Activated naive CD8-positive, alpha-beta T cell treated with anti-CD3 and anti-CD28 coated beads, Interleukin-2, amount 10 ng/mL, durations not matched to agents 7 days and 5 days (primary cell): ENCODE results near the gene SPIRE1. TPM values are rescaled to one million over a fixed set of nuclear protein-coding genes. Genes with fewer than 3 reads are reported as not detected.
"Not testable (repeated sequence)": the region's sequence is repeated elsewhere in the genome, so short reads cannot be mapped to it uniquely, and the experiment has no call there.

Experiments
- ATAC-seq: fragments of 150-1000 bp; cut with Tn5 transposase; one replicate; pipeline ENCODE4 v1.10.0; 2021; ENCODE audit warnings: low read depth, moderate library complexity
- POLR2A ChIA-PET: fragments of 350-600 bp; sonication (Branson Sonifier 250); formaldehyde crosslinking; loops from one replicate; lab custom pipeline; 2021; ENCODE audit warnings: antibody characterized with exemption; lab: Charles Lee
- DNase-seq: peaks from one replicate; pipeline ENCODE4 v3.0.0; 2021
- H3K27ac Mint-ChIP-seq: one replicate; pipeline ENCODE4 v1.8.0; 2022; ENCODE audit warnings: mild to moderate bottlenecking, mixed read lengths
- H3K27me3 Mint-ChIP-seq: one replicate; pipeline ENCODE4 v1.8.0; 2022; ENCODE audit warnings: mild to moderate bottlenecking, moderate library complexity, mixed read lengths
- H3K36me3 Mint-ChIP-seq: one replicate; pipeline ENCODE4 v1.8.0; 2021; ENCODE audit warnings: mild to moderate bottlenecking, mixed read lengths
- H3K4me1 Mint-ChIP-seq: one replicate; pipeline ENCODE4 v1.8.0; 2021; ENCODE audit warnings: mixed read lengths
- H3K4me3 Mint-ChIP-seq: one replicate; pipeline ENCODE4 v1.8.0; 2022; ENCODE audit warnings: mild to moderate bottlenecking, moderate library complexity, mixed read lengths
- H3K9me3 Mint-ChIP-seq: one replicate; pipeline ENCODE4 v1.8.0; 2021; ENCODE audit warnings: mixed read lengths
- total RNA-seq, 2 experiments: library from RNA; stranded (reverse); gene quantifications; one replicate each; pipeline ENCODE4 v1.2.3, GENCODE V29; 2021

The SPIRE1 gene
- total RNA-seq, 2 experiments from 2014 or later, result 1.7 to 3.6 TPM

DNA sequence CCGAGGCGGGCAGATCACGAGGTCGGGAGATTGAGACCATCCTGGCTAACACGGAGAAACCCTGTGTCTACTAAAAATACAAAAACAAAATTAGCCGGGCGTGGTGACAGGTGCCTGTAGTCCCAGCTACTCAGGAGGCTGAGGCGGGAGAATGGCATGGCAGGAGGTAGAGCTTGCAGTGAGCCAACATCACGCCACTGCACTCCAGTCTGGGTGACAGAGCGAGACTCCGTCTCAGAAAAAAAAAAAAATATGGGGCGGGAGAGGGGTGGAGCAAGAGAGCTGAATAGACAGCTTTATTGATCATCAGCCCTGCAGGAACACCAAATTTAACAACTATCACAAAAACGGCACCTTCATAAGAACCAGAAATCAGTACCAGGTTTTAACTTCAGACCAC, 106.4 kb downstream of the SPIRE1 start:
- ATAC-seq, H3K27me3 Mint-ChIP-seq, DNase-seq, H3K4me3 Mint-ChIP-seq, POLR2A ChIA-PET, H3K36me3 Mint-ChIP-seq, H3K4me1 Mint-ChIP-seq, H3K27ac Mint-ChIP-seq: not testable (repeated sequence)
- peaks cover 12% of the 10 kb centered on the region for H3K9me3 Mint-ChIP-seq

DNA sequence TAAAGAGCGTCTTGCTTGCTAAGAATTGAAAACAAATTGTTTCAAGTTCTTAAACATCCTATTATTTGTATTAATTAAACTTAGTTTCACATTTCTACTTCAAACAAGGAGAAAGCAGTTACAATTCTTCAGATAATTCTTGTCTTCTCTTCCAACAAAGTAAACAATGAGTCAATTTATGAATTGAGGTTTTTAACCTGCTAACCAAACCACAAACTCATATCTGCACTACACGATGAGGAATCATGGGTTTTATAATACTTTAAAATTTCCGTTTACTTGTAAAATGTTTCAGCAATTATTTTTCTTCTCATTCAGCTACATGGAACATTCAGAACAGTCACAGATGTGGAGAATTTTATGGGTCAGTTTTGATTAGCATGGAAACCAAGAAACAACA, 114.2 kb downstream of the SPIRE1 start:
- no peaks in the 10 kb centered on the region for H3K36me3 Mint-ChIP-seq
- H3K4me3 Mint-ChIP-seq, result peak overlapping the region; percentile 37
- H3K9me3 Mint-ChIP-seq, result peaks cover 5% of the 10 kb centered on the region
- no peak overlapping the region for H3K27ac Mint-ChIP-seq
- POLR2A ChIA-PET, result no interaction called here
- ATAC-seq, result peak; percentile 33
- peaks cover 5% of the 10 kb centered on the region for H3K27me3 Mint-ChIP-seq
- peaks cover 12% of the 10 kb centered on the region for H3K4me1 Mint-ChIP-seq
- no peak for DNase-seq

DNA sequence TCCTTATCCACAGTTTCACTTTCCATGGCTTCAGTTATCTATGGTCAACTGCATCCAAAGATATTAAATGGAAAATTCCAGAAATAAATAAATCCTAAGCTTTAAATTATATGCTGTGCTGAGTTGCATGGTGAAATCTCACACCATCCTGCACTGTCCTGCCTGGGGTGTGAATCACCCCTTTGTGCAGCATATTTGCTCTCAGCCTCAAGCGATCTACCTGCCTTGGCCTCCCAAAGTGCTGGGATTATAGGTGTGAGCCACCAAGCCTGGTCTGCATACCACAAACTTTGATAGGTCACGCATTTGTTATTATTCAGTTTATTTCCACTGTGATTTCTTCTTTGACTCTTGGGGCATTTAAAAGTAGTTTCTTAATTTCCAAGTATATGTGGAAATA, 117.2 kb downstream of the SPIRE1 start:
- DNase-seq (no peak), ATAC-seq (no peak)
- peaks cover 12% of the 10 kb centered on the region for H3K4me1 Mint-ChIP-seq
- peaks cover 5% of the 10 kb centered on the region for H3K9me3 Mint-ChIP-seq
- peaks cover 4% of the 10 kb centered on the region for H3K27me3 Mint-ChIP-seq
- POLR2A ChIA-PET, result no interaction called here
- no peak overlapping the region for H3K4me3 Mint-ChIP-seq
- no peaks in the 10 kb centered on the region for H3K36me3 Mint-ChIP-seq
- H3K27ac Mint-ChIP-seq, result no peak overlapping the region

DNA sequence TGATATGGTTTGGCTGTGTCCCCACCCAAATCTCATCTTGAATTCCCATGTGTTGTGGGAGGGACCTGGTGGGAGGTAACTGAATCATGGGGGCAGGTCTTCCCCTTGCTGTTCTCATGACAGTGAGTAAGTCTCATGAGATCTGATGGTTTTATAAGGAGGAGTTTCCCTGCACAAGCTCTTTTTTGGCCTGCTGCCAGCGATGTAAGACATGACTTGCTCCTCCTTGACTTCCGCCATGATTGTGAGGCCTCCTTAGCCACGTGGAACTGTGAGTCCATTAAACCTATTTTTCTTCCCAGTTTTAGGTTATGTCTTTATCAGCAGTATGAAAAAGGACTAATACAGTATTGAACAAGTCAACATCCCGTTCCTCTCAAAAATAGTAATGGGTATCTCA, 118.7 kb downstream of the SPIRE1 start:
- H3K27me3 Mint-ChIP-seq, H3K9me3 Mint-ChIP-seq, ATAC-seq, H3K27ac Mint-ChIP-seq, H3K4me3 Mint-ChIP-seq, DNase-seq, H3K4me1 Mint-ChIP-seq, POLR2A ChIA-PET, H3K36me3 Mint-ChIP-seq: not testable (repeated sequence)

DNA sequence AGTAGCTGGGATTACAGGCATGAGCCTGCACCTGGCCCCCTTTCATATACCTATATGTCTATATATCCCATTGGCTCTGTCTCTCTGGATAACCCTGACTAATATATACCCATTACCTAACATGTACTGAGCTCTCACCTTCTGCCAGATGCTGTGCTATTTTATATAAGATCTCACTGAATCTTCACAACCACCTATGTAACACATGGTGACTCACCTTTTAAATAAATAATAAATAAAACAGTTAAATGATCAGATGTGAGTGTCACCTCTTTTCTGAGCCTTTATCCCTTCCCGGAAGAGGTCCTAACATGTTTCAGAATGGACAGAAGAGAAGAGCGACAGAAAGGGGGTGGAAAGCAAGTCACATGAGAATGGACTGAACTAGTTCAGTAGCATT, 123.1 kb downstream of the SPIRE1 start:
- H3K27ac Mint-ChIP-seq, result no peak overlapping the region
- no peak overlapping the region for H3K4me3 Mint-ChIP-seq
- no peaks in the 10 kb centered on the region for H3K9me3 Mint-ChIP-seq
- H3K27me3 Mint-ChIP-seq, result peaks cover 13% of the 10 kb centered on the region
- POLR2A ChIA-PET, result no interaction called here
- no peaks in the 10 kb centered on the region for H3K36me3 Mint-ChIP-seq
- no peaks in the 10 kb centered on the region for H3K4me1 Mint-ChIP-seq
- ATAC-seq (no peak), DNase-seq (no peak)

DNA sequence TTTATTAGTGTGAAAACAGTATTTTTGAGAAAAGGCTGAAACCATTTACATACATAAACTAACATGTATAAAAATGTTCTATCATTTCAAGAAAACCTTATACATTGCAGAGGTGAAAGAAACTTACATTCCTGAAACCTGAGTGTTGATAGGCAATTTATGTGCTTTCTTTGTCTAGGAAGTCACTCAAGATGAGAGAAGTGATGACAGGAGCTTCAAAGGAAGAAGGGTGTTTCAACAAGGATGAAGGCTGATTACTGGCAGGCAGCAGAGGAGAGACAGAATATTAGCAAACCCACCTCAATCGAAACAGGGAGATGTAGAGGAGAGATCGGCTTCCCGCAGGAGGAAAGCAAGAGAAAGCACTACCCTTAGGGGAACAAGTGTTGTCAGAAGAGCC, 125.2 kb downstream of the SPIRE1 start:
- no peak for ATAC-seq
- Mint-ChIP-seq H3K27ac (no peak overlapping the region), H3K9me3 (no peaks in the 10 kb centered on the region), H3K36me3 (no peaks in the 10 kb centered on the region), H3K4me1 (no peaks in the 10 kb centered on the region), H3K27me3 (peaks cover 9% of the 10 kb centered on the region), H3K4me3 (no peak overlapping the region)
- POLR2A ChIA-PET, result no interaction called here
- no peak for DNase-seq

DNA sequence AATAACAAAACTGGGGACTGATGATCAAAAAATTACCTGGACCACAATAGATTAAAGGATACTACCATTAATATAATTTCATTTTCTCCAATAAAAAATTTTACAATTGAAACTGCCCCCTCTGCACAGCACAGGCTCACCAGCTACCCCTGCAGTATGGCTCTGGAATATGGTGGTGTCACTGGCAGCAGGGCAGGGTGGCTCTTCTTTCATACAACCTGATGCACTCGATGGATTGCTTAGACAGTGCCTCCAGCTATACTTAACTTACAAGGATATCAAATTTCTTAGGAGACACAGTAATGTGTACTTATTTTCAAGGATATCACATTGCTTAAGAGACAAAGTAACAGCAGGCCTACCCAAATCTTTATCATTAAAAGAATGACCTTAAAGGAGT, 126.2 kb downstream of the SPIRE1 start:
- Mint-ChIP-seq H3K4me1 (no peaks in the 10 kb centered on the region), H3K27ac (no peak overlapping the region), H3K4me3 (no peak overlapping the region), H3K27me3 (peaks cover 9% of the 10 kb centered on the region), H3K36me3 (no peaks in the 10 kb centered on the region), H3K9me3 (no peaks in the 10 kb centered on the region)
- no peak for DNase-seq
- POLR2A ChIA-PET, result no interaction called here
- ATAC-seq, result no peak

DNA sequence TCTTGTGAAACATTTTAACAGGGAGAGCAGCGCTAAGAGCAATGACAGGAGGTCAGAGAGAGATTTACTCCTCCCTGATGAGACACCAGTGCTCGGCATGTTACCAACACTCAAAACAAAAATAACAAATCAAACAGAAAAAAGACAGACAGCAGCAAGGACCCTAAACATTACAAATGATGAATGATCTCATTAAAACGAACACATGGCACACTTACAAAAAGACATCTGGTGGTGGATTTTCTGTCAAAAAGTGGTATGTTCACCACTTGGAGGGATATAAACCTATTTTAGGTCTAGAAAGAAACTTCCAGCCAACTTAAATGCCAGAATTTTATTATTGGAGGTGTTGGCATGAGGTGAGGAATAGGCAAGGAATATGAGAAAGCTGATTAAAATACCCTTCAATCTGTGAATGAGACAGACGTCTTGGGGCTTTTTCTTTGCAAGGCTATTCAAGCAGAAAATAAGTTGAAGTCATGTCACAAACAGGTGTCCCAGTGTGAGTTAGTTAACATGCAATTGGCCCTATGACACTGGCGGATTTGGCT, 137.4 kb downstream of the SPIRE1 start:
- no peak overlapping the region for H3K27ac Mint-ChIP-seq
- H3K4me1 Mint-ChIP-seq, result no peaks in the 10 kb centered on the region
- no peak for ATAC-seq
- no peaks in the 10 kb centered on the region for H3K9me3 Mint-ChIP-seq
- POLR2A ChIA-PET, result no interaction called here
- H3K27me3 Mint-ChIP-seq, result peaks cover 2% of the 10 kb centered on the region
- no peaks in the 10 kb centered on the region for H3K36me3 Mint-ChIP-seq
- DNase-seq, result no peak
- no peak overlapping the region for H3K4me3 Mint-ChIP-seq

DNA sequence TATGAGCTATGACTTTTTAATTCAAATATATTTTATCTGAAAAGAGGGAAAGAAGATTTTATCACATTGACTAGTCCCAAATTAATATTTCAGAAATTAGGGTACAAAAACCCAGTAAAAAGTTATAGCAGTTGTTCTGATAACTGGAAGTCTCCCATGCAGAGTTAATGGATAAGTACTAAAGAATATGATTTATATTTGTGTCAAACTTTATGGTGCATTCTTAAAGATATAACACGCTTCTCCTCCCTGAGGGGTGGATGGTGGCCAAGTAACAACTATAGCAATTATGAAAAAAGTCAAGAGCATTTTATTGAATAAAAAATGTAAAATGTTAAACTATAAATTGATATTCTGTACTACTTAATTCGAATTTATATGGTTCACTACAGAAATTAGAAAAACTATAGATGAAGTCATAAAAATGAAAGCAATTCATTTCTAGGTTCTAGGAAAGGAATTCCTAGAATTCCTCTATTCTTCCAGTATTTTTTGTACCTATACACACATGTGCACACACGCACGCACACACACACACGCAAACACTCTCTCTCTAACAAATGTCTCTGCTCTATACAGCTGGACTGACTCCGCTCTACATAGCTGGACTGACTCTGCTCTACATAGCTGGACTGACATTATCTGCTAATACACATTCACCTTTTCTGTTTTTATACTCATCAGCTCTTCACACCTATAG, 138.9 kb downstream of the SPIRE1 start:
- Mint-ChIP-seq H3K9me3 (no peaks in the 10 kb centered on the region), H3K36me3 (no peaks in the 10 kb centered on the region), H3K27ac (no peak overlapping the region), H3K27me3 (peaks cover 2% of the 10 kb centered on the region), H3K4me3 (no peak overlapping the region), H3K4me1 (peaks cover 1% of the 10 kb centered on the region)
- ATAC-seq (no peak), DNase-seq (no peak)
- POLR2A ChIA-PET, result no interaction called here

DNA sequence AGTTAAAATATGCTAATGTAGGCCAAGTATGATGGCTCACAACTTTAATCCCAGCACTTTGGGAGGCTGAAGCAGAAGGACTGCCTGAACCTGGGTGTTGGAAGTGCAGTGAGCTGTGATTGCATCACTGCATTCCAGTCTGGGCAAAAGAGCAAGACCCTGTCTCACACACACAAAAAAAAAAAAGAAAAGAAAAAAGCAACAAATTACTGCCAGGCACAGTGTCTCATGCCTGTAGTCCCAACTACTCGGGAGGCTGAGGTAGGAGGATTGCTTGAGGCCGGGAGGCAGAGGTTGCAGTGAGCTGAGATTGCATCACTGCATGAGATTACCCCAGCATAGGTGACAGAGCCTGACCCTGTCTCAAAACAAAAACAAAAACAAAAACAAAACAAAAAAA, 139.6 kb downstream of the SPIRE1 start:
- Mint-ChIP-seq H3K27ac (no peak overlapping the region), H3K4me1 (peaks cover 2% of the 10 kb centered on the region), H3K27me3 (peaks cover 2% of the 10 kb centered on the region), H3K9me3 (no peaks in the 10 kb centered on the region), H3K4me3 (no peak overlapping the region), H3K36me3 (no peaks in the 10 kb centered on the region)
- POLR2A ChIA-PET, result no interaction called here
- no peak for ATAC-seq
- no peak for DNase-seq

DNA sequence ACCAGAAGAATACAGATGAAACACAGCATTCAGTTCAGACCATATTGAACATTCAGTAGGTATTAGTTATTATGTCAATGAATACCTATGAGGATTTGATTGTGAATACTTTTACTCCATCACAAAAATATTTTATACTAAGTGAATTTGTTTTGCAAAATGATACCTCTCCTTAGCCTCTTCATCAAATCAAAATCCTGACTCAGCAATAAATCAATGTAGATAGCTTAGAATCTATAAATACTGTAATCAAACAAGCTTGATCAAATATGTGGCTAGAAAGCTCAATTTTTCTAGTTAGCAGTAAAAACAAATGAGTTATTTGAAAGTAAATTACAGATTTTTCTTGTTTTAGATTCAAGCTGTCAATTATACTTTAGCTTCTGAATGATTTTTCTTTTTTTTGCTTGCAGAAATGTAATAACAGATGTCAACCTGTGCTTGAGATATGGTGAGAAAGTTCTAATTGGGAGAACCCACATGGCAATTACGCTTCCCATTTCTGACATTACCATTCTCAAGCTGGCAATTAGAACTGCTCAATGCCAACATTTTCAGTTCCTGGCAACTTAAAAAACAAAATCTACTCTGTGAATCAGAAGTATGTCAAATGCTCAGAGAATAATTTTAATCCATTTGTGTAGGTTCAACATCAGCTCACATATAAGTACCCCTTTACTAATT, 140.6 kb downstream of the SPIRE1 start:
- no peak for ATAC-seq
- no peak overlapping the region for H3K27ac Mint-ChIP-seq
- no peaks in the 10 kb centered on the region for H3K36me3 Mint-ChIP-seq
- H3K4me3 Mint-ChIP-seq, result no peak overlapping the region
- no peaks in the 10 kb centered on the region for H3K9me3 Mint-ChIP-seq
- peaks cover 2% of the 10 kb centered on the region for H3K4me1 Mint-ChIP-seq
- no peak for DNase-seq
- H3K27me3 Mint-ChIP-seq, result peaks cover 2% of the 10 kb centered on the region
- POLR2A ChIA-PET, result no interaction called here

DNA sequence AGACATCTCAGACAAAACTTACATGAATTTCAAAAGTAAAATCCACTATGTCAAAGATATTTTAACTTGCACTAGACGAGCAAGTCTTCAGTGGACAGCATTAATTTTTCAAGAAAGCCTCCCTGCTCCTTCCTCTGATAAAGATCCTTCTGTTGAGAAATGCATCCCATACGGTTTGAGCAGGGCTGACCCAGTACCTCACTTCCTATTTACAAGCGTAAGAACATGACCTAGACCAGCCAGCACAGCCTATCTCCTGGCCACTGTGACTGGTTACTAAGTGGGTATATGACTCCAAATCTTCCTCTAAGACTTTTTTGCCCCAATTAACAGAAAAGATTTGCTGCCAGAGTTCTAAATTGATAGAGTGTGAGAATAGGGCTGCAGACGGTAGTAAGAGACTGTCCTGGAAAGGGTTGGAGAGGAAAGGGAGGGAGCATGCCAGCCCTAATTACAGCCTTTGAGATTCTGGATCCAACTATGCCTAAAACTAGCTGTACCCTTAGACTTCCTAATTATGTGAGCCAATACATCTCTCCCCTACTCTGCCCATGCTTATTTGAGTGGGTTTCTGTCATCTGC, 141.8 kb downstream of the SPIRE1 start:
- POLR2A ChIA-PET, result no interaction called here
- DNase-seq, result no peak
- Mint-ChIP-seq H3K27ac (no peak overlapping the region), H3K27me3 (peaks cover 2% of the 10 kb centered on the region), H3K36me3 (no peaks in the 10 kb centered on the region), H3K4me1 (peaks cover 2% of the 10 kb centered on the region), H3K9me3 (no peaks in the 10 kb centered on the region), H3K4me3 (no peak overlapping the region)
- no peak for ATAC-seq

DNA sequence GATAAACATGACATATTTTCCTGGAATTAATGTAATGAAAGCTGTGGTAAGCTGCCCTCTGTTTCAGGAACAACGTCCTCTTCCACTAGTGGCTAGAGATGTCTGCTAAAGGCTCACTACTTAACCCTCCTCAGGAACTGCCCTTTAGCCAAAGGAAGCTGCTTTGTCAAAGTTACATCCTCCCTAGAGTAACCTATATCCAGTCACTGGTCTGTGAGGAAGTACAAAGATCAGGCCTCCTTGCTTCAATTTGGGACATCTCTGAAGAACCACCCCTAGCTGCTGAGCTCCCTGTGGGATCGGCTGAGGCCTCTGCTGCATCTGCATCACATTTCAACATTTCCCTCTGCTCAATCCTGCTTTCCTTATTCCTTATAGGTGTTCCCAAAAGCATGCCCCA, 142.4 kb downstream of the SPIRE1 start:
- DNase-seq (no peak), ATAC-seq (no peak)
- no peaks in the 10 kb centered on the region for H3K9me3 Mint-ChIP-seq
- POLR2A ChIA-PET, result no interaction called here
- no peak overlapping the region for H3K4me3 Mint-ChIP-seq
- peaks cover 2% of the 10 kb centered on the region for H3K4me1 Mint-ChIP-seq
- H3K27ac Mint-ChIP-seq, result no peak overlapping the region
- H3K36me3 Mint-ChIP-seq, result no peaks in the 10 kb centered on the region
- peaks cover 2% of the 10 kb centered on the region for H3K27me3 Mint-ChIP-seq

DNA sequence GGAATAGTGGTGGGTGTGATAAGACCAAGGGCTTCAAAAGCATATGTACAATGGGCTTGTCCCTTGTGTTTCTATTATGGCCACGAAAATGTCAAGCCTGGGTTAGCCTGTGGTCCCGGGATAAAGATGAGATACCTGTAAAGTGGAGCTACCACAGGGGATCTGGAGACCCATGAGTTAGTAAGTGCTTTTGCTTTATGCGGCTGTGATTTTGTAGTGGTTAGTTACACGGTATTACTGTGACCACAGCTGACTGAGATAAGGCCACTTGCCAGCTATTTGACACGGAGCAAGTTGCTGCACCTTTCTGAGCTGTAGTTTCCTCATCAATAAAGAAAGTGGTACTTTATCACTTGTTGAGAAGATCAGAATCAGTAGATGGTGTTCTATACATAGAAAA, 150.9 kb downstream of the SPIRE1 start:
- POLR2A ChIA-PET, result no interaction called here
- ATAC-seq (no peak), DNase-seq (no peak)
- Mint-ChIP-seq H3K4me1 (peaks cover 1% of the 10 kb centered on the region), H3K9me3 (no peaks in the 10 kb centered on the region), H3K27me3 (no peaks in the 10 kb centered on the region), H3K36me3 (peaks cover 1% of the 10 kb centered on the region), H3K4me3 (no peak overlapping the region), H3K27ac (no peak overlapping the region)
